GM12878 (cell line): ENCODE measurements around the gene MFSD11. TPM values are rescaled to one million over a fixed set of nuclear protein-coding genes. Genes with fewer than 3 reads are reported as not detected.
"Not testable (repeated sequence)": the region's sequence is repeated elsewhere in the genome, so short reads cannot be mapped to it uniquely, and the experiment has no call there.

Source experiments
- ATAC-seq: fragments of 200-7000 bp; cut with Tn5 transposase; 3 replicates; pipeline ENCODE4 v1.9.1; 2020; ENCODE audit warnings: mild to moderate bottlenecking, moderate library complexity
- BruUV-seq: library from RNA; stranded (reverse); fragments of 400-500 nt; replicated peaks from 2 replicates; lab custom pipeline; 2021; lab: Mats Ljungman, UMichigan
- CTCF ChIA-PET: fragments of 300-600 bp; sonication (Branson Sonifier 250); formaldehyde crosslinking; extraction: SDS; loops from one replicate; lab custom pipeline; 2021; ENCODE audit warnings: inconsistent platforms; lab: Yijun Ruan, JAX
- POLR2A ChIA-PET: fragments of 350-600 bp; formaldehyde crosslinking; extraction: SDS; loops from one replicate; lab custom pipeline; 2021; ENCODE audit warnings: inconsistent platforms; lab: Charles Lee
- RAD21 ChIA-PET: fragments of 300-600 bp; sonication (Branson Sonifier 250); formaldehyde crosslinking; loops from one replicate; lab custom pipeline; 2023; ENCODE audit warnings: antibody characterized with exemption; ENCODE audit not compliant: unreplicated experiment; lab: Charles Lee
- SMC1A ChIA-PET: fragments of 300-600 bp; sonication (Branson Sonifier 250); formaldehyde crosslinking; loops from one replicate; lab custom pipeline; 2023; ENCODE audit not compliant: unreplicated experiment, uncharacterized antibody; lab: Charles Lee
- DNase-seq: peaks from one replicate; pipeline ENCODE4 v3.0.0-alpha.2; 2011; ENCODE audit warnings: low read depth, low spot score
- FAIRE-seq: peaks from 3 replicates; lab custom pipeline; 2011; peaks lifted over from hg19 to GRCh38; lab: Jason Lieb, UNC
- H2AFZ ChIP-seq: 2 replicates; pipeline ENCODE4 v1.6.0; 2011; ENCODE audit warnings: low read depth, low read length, control low read depth; ENCODE audit not compliant: control insufficient read depth
- H3K27ac ChIP-seq: 2 replicates; pipeline ENCODE4 v1.5.1; 2011; ENCODE audit warnings: control low read depth; ENCODE audit not compliant: control insufficient read depth, insufficient read depth
- H3K27me3 ChIP-seq, 2 experiments: replicated peaks in 1 of 2; 2 replicates each; pipeline versions ENCODE4 v1.6.0 to v1.6.1; 2011; ENCODE audit warnings: low read length in 1 of 2; ENCODE audit not compliant: control insufficient read depth in 2 of 2, insufficient read depth in 2 of 2
- H3K36me3 ChIP-seq, 2 experiments: 2 replicates each; pipeline ENCODE4 v1.5.1; 2011; ENCODE audit warnings: low read length in 1 of 2; ENCODE audit not compliant: control insufficient read depth in 2 of 2, insufficient read depth in 2 of 2
- H3K4me1 ChIP-seq: 2 replicates; pipeline ENCODE4 v1.6.1; 2011; ENCODE audit warnings: mild to moderate bottlenecking, low read length, moderate library complexity, mixed read lengths; ENCODE audit not compliant: control insufficient read depth, insufficient read depth
- H3K4me2 ChIP-seq: 2 replicates; pipeline ENCODE4 v1.6.0; 2011; ENCODE audit warnings: control low read depth; ENCODE audit not compliant: control insufficient read depth, insufficient read depth
- H3K4me3 ChIP-seq: fragments of 200-600 bp; sonication (generic); 2 replicates; pipeline ENCODE4 v1.5.1; 2016
- H3K79me2 ChIP-seq: 2 replicates; pipeline ENCODE4 v1.6.0; 2011; ENCODE audit warnings: low read length; ENCODE audit not compliant: control insufficient read depth, insufficient read depth
- H3K9ac ChIP-seq: 2 replicates; pipeline ENCODE4 v1.8.0; 2011; ENCODE audit warnings: low read length, control low read depth, mixed read lengths; ENCODE audit not compliant: control insufficient read depth, insufficient read depth
- H3K9me3 ChIP-seq: replicated peaks from 3 replicates; pipeline ENCODE4 v1.5.1; 2011; ENCODE audit warnings: mild to moderate bottlenecking, low read length; ENCODE audit not compliant: control insufficient read depth, insufficient read depth
- H4K20me1 ChIP-seq: 2 replicates; pipeline ENCODE4 v1.6.0; 2011; ENCODE audit not compliant: control insufficient read depth, insufficient read depth
- EZH2 ChIP-seq: IDR thresholded peaks from 2 replicates; pipeline ENCODE4 v1.6.1; 2012; ENCODE audit warnings: low read depth, mild to moderate bottlenecking, control low read depth, inconsistent platforms, low read length, borderline replicate concordance; ENCODE audit not compliant: control insufficient read depth
- FOXM1 ChIP-seq: IDR thresholded peaks from 2 replicates; pipeline ENCODE4 v1.6.1; 2012; ENCODE audit warnings: low read depth, mild to moderate bottlenecking, inconsistent platforms, low read length, moderate library complexity
- IKZF2 ChIP-seq, 2 experiments: fragments of 450-650 bp; IDR thresholded peaks; 2 replicates each; pipeline ENCODE4 v1.6.1; 2017; ENCODE audit warnings: mild to moderate bottlenecking in 2 of 2, moderate library complexity in 2 of 2
- MYC ChIP-seq: IDR thresholded peaks from 2 replicates; pipeline ENCODE4 v1.6.1; 2011; ENCODE audit warnings: mild to moderate bottlenecking, low read length, moderate library complexity, inconsistent platforms; ENCODE audit not compliant: insufficient read depth, insufficient replicate concordance, insufficient read length, severe bottlenecking
- NFXL1 ChIP-seq: fragments of 450-650 bp; IDR thresholded peaks from 2 replicates; pipeline ENCODE4 v1.6.1; 2017; ENCODE audit warnings: antibody characterized with exemption, mild to moderate bottlenecking, borderline replicate concordance
- SP1 ChIP-seq: IDR thresholded peaks from one replicate; pipeline ENCODE4 v1.6.1; 2011; ENCODE audit warnings: low read depth, low read length
- STAT1 ChIP-seq: fragments of 450-650 bp; conservative IDR thresholded peaks from 2 replicates; pipeline ENCODE4 v1.6.1; 2014; ENCODE audit warnings: antibody characterized with exemption, mild to moderate bottlenecking
- WGBS: methylation state at CpG from one replicate; pipeline ENCODE4 v1.1.6; 2016; ENCODE audit warnings: low lambda C conversion rate; ENCODE audit not compliant: insufficient replicate concordance, insufficient coverage; ENCODE audit errors: missing lambda C conversion rate; 5-methylcytosine and 5-hydroxymethylcytosine counted together
- in situ Hi-C: fragments of 300-500 bp; cut with MboI; formaldehyde crosslinking; loops from 9 replicates; pipeline ENCODE4 v1.14.3; 2018; ENCODE audit warnings: mixed read lengths
- intact Hi-C: fragments of 100-400 bp; cut with micrococcal nuclease; formaldehyde crosslinking; loops from one replicate; pipeline ENCODE4 v1.14.2; 2022; ENCODE audit not compliant: unreplicated experiment
- polyA plus RNA-seq, 11 experiments: library from polyadenylated mRNA; depleted of rRNA in 4 of 11; unstranded in 6 of 11; stranded (reverse) in 5 of 11; fragments of >200 nt; fragmentation: Nextera tagmentation in 4 of 11; fragmentation: Illumina TruSeq in 1 of 11; extraction: Ambion mirVana in 4 of 11; extraction: Trizol in 1 of 11; gene quantifications; 1 replicate in 1 of 11; 2 replicates in 10 of 11; pipeline versions ENCODE4 v1.2.1 to v1.2.3, GENCODE V29; 2011 to 2016; ENCODE audit warnings: inconsistent platforms in 2 of 11, missing spikeins in 2 of 11, low read depth in 1 of 11
- total RNA-seq, 4 experiments: library from RNA; depleted of rRNA in 3 of 4; stranded (reverse); fragments of >200 nt in 3 of 4; fragmentation: Illumina TruSeq in 1 of 4; extraction: Trizol in 1 of 4; gene quantifications; 2 replicates each; pipeline versions ENCODE4 v1.2.1 to v1.2.3, GENCODE V29; 2013 to 2021

Gene MFSD11
- total and polyA plus RNA-seq, 10 of the 15 experiments (the other 5 are each of a cell fraction or from before 2014, with no cell fraction given) = 11.0 to 19.4 (median 15.5) TPM

GRCh38 chr17:76698466-76698977, 39.4 kb upstream of the MFSD11 start:
- H3K4me2 ChIP-seq, RAD21 ChIA-PET, CTCF ChIA-PET, H3K79me2 ChIP-seq, H3K9me3 ChIP-seq, BruUV-seq, H4K20me1 ChIP-seq, H3K36me3 ChIP-seq, DNase-seq, H2AFZ ChIP-seq, H3K27ac ChIP-seq, H3K27me3 ChIP-seq, FAIRE-seq, in situ Hi-C loops, H3K4me3 ChIP-seq, H3K9ac ChIP-seq, ATAC-seq: not testable (repeated sequence)
- 73% methylated on average over 7 of the region's 7 CpGs for WGBS
- POLR2A ChIA-PET = interaction anchor here (0.5 kb wide), 1 partner anchor 79 kb away, joined by 3 read pairs; no protein-coding TSS in a partner anchor
- intact Hi-C loops = loop anchor here (10.0 kb wide), 1 partner anchor 134 kb away; a partner anchor contains a TSS
- peaks cover 22% of the 10 kb centered on the region for H3K4me1 ChIP-seq
- SMC1A ChIA-PET = interaction anchor here (1.0 kb wide), 1 partner anchor 27 kb away, joined by 3 read pairs; no protein-coding TSS in a partner anchor

GRCh38 chr17:76700270-76700616, 37.7 kb upstream of the MFSD11 start:
- FAIRE-seq = no peak
- Histone ChIP-seq H3K4me1 (peaks cover 22% of the 10 kb centered on the region), H3K27ac (no peak overlapping the region), H4K20me1 (no peaks in the 10 kb centered on the region), H3K79me2 (no peaks in the 10 kb centered on the region), H3K4me2 (no peak overlapping the region), H2AFZ (no peak overlapping the region), H3K9me3 (no peaks in the 10 kb centered on the region), H3K27me3 (no peaks in the 10 kb centered on the region; a peak in 1 of 4 replicates), H3K4me3 (no peak overlapping the region), H3K36me3 (no peaks in the 10 kb centered on the region), H3K9ac (no peak overlapping the region)
- DNase-seq = no peak
- intact Hi-C loops = no loop called here
- in situ Hi-C loops = no loop called here
- ChIA-PET CTCF (no interaction called here), POLR2A (no interaction called here), RAD21 (no interaction called here), SMC1A (no interaction called here)
- TF ChIP-seq MYC (no peak), NFXL1 (no peak), IKZF2 (IDR thresholded peaks at IDR 0.05) (no peak), EZH2 (no peak), STAT1 (no peak), FOXM1 (no peak), SP1 (no peak)
- BruUV-seq = no TSS peak
- WGBS = 62% methylated on average over 8 of the region's 8 CpGs
- no peak; the same call in 2 of the 3 replicates for ATAC-seq
